LNCAP (cell line): ENCODE data around the gene SHROOM3.

Experiments used
- TF ChIP-seq, protein P1 (sequence below): fragments of 450-650 bp; IDR thresholded peaks from 2 replicates; pipeline ENCODE4 v1.5.1; 2017; ENCODE audit warnings: mild to moderate bottlenecking

SHROOM3 gene

DNA sequence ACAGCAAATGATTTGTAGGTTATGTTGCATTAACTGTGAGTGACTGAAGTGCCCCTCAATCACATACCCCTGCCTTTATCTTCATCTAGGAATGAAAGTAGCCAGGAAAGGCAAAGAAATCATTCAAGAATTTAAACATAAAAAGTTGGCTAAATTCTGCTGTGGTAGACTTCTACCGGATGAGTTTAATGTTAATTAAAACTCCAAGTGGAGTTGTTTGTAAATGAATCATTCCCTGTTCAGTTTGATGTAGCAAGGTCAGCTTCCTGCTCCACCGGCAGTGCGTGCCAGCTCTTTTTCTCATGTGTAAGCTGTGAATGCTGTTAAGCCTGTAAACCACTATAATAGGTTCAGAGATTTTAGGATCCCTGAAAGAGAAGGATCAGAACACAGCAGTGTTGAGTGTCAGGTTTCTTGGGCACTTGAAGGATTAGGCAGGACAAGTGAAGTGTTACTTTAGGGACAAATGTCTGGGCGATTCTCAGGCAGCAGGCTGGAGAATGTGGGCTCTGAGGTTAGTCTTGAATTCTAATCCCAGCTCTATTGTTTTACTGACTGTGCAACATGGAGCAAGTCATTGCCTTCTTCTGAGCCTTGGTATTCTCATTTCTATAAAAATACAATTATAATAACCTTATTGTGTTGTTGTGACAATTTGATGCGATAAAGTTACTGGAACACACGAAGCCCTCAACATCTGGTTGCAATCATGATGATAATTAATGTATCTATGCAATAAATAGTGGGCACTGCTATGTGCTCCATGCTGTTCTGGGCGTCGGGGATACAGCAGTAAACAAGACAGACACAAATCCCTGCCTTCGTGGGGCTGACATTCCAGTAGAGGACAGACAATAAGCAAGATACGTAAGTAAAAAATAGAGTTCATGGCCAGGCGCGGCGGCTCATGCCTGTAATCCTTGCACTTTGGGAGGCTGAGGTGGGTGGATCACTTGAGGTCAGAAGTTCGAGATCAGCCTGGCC lies 112.0 kb downstream of the SHROOM3 start:
- TF ChIP-seq, protein P1, sequence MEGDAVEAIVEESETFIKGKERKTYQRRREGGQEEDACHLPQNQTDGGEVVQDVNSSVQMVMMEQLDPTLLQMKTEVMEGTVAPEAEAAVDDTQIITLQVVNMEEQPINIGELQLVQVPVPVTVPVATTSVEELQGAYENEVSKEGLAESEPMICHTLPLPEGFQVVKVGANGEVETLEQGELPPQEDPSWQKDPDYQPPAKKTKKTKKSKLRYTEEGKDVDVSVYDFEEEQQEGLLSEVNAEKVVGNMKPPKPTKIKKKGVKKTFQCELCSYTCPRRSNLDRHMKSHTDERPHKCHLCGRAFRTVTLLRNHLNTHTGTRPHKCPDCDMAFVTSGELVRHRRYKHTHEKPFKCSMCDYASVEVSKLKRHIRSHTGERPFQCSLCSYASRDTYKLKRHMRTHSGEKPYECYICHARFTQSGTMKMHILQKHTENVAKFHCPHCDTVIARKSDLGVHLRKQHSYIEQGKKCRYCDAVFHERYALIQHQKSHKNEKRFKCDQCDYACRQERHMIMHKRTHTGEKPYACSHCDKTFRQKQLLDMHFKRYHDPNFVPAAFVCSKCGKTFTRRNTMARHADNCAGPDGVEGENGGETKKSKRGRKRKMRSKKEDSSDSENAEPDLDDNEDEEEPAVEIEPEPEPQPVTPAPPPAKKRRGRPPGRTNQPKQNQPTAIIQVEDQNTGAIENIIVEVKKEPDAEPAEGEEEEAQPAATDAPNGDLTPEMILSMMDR = no peak

DNA sequence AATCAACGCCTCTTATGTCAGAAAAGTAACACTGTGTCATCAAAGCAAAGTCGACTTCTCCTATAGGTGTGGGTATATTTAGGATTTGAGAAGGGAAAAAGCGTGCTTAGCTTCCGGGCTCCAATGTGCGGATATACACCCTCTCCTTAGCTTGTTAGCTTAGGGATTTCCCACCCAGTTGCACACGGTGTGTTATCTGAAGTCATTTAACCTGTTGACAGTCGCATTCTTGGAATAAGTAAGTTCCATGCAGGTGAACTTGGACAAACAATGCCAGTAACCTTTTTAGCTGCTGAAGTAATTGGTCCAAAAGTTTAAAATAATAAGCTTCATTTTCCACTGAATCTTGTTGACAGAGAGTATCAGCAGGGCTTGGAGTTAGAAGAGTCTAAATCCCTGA lies 113.7 kb downstream of the SHROOM3 start:
- TF ChIP-seq, protein P1 = no peak

DNA sequence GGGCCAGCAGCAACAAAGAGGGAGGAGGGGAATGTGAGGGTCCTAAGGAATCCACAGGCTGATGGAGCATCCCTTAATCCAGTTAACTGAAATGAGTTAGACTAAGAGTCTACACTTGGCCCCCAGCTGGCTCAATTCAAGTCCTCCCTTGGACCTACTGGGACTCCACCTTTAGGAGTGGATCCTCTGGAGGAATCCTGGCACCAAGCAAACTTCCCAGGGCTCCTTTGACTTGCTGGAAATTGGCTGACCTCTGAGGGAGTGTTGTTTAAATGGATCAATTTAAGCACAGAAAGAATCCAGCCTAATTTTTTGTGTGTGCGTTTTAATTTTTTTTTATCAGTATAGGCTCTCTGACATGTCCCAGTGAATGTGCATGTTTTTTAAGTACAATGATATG lies 114.7 kb downstream of the SHROOM3 start:
- TF ChIP-seq, protein P1 = no peak

DNA sequence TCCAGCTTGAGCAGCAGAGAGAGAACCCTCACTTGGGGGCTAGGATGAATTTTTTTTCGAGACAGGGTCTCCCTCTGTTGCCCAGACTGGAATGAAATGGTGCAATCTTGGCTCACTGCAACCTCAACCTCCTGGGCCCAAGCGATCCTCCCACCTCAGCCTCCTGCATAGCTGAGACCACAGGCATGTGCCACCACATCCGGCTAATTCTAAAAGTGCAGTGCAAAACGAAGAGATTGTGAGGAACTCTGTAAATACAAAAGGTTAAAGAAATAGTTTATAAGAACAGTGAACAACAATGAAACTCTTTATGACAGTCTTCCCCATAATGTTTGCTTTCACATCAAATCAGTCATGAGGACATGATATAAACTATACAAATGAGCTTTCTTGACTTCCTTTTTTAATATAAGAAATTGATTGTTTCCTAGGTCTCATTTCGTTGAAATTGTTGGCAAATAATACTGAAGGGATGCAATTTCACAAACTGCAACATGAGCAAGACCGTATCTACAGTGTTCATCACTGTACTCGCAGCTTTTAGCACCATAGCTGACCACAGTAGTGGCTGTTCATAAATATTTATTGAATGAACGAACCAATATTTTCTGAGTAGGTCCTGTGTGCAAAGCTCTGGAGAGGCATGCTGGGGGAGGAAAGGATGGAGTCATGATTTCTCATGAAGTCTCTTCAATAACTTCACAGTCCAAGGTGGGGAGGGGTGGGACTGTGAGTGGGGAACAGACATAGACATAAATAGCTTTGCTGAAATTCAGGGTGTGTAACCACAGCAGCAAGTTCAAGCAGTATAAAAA lies 116.1 kb downstream of the SHROOM3 start:
- TF ChIP-seq, protein P1 = no peak

DNA sequence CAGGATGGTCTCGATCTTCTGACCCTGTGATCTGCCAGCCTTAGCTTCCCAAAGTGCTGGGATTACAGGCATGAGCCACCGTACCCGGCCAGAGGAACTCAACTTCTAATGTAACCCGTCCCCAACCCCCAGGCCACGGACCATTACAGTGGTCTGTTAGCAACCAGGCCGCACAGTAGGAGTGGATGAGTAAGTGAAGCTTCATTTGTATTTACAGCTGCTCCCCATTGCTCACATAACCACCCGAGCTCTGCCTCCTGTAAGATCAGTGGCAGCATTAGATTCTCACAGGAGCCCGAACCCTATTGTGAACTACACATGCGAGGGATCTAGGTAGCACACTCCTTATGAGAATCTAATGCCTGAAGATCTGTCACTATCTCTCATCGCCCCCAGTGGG lies 119.6 kb downstream of the SHROOM3 start:
- TF ChIP-seq, protein P1 = no peak

DNA sequence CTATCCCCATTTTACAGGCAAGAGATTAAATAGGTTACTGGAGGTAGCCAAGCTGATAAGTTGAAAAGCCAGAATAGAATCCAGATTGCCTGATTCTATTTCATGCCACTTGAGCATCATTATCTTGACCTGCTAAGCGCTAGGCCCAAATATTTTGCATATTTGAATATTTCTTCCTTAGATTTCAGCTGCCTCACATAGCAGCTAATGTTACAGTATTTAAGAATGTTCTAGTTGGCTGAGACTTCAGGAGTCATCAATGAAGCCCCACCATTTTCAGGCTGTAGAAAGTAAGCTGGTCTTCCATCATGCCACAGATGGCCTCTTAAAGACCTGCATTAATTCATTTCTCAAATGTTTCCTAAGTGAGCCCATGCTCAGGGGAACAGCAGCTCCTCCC lies 121.4 kb downstream of the SHROOM3 start:
- TF ChIP-seq, protein P1 = no peak

DNA sequence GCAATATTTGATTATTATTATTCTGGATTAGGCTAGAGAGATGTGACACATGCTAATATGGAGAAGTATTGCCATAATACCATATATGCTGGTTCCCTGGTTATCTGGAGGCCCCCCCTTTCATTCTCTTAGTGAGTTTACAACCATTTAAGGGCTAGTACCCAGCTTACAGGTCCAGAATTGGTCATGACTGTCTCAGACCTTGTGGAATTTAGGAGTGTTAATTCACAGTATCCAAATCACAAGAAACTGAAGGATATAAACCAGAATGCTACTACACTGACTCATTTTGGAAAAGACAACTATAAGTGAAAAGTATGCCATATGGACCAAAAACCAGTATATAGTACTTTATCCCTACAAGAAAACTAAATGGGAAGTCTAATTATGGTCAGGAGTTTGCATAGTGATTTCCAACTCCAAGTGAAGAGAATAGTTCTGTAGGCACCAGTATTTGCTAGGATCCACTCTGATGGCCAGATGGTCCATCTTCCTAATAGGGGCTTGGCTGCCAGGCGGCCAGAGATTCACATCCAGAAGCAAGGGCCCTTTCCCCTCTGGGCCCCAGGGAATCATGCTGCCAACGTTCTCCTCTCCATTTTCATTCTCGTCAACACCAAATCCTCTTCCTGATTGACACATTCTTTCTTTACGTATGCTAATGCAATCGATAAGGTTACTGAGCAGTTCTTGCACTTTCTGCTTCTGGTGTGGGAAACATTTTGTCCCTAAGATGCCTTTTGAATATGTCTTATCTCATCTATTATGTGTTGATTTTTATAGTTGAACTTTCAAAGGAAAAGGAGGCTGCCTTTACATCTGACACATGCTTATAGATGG lies 123.6 kb downstream of the SHROOM3 start:
- TF ChIP-seq, protein P1 = no peak
